IMR-90 (cell line): ENCODE results near the gene TGM2. TPM values are rescaled to one million over a fixed set of nuclear protein-coding genes. Genes with fewer than 3 reads are reported as not detected.

Experiments
- ATAC-seq: fragments of 200-7000 bp; cut with Tn5 transposase; 2 replicates; pipeline ENCODE4 v1.9.1; 2020; ENCODE audit warnings: low read depth, mild to moderate bottlenecking, moderate library complexity
- BruUV-seq: library from RNA; stranded (reverse); fragments of 400-500 nt; replicated peaks from 2 replicates; lab custom pipeline; 2021; lab: Mats Ljungman, UMichigan
- CTCF ChIA-PET: fragments of 300-600 bp; formaldehyde crosslinking; extraction: SDS; loops from one replicate; lab custom pipeline; 2021; ENCODE audit warnings: antibody characterized with exemption; lab: Yijun Ruan, JAX
- POLR2A ChIA-PET: fragments of 300-600 bp; sonication (Branson Sonifier 250); formaldehyde crosslinking; loops from one replicate; lab custom pipeline; 2022; ENCODE audit warnings: antibody characterized with exemption; ENCODE audit not compliant: unreplicated experiment; lab: Charles Lee
- DNase-seq: peaks from one replicate; pipeline ENCODE4 v3.0.0; 2013
- H2AFZ ChIP-seq: replicated peaks from 2 replicates; pipeline ENCODE3; 2013; ENCODE audit warnings: low read length, mild to moderate bottlenecking; ENCODE audit not compliant: poor library complexity
- H2AK5ac ChIP-seq: 2 replicates; pipeline ENCODE4 v1.6.1; 2013; ENCODE audit warnings: low read depth, low read length, inconsistent platforms
- H2AK9ac ChIP-seq: replicated peaks from 2 replicates; pipeline ENCODE3; 2013; ENCODE audit warnings: mild to moderate bottlenecking, low read depth, low read length, moderate library complexity; ENCODE audit not compliant: poor library complexity
- H2BK120ac ChIP-seq: 2 replicates; pipeline ENCODE4 v1.6.1; 2013; ENCODE audit warnings: low read depth, low read length, inconsistent platforms
- H2BK15ac ChIP-seq: 3 replicates; pipeline ENCODE4 v1.6.1; 2013; ENCODE audit warnings: low read depth, low read length, inconsistent platforms
- H2BK20ac ChIP-seq: 2 replicates; pipeline ENCODE4 v1.6.1; 2013; ENCODE audit warnings: low read depth, mild to moderate bottlenecking, inconsistent platforms, low read length, moderate library complexity
- H2BK5ac ChIP-seq: 2 replicates; pipeline ENCODE4 v1.6.1; 2013; ENCODE audit warnings: mild to moderate bottlenecking, low read depth, low read length, inconsistent platforms; ENCODE audit not compliant: poor library complexity, severe bottlenecking
- H3K14ac ChIP-seq: replicated peaks from 2 replicates; pipeline ENCODE4 v1.6.1; 2013; ENCODE audit warnings: low read depth, low read length, inconsistent platforms
- H3K18ac ChIP-seq: 2 replicates; pipeline ENCODE4 v1.6.1; 2013; ENCODE audit warnings: low read depth, low read length, control low read depth
- H3K23ac ChIP-seq: 2 replicates; pipeline ENCODE4 v1.6.1; 2013; ENCODE audit warnings: low read depth, low read length, inconsistent platforms
- H3K27ac ChIP-seq: 2 replicates; pipeline ENCODE4 v1.5.1; 2013; ENCODE audit warnings: mild to moderate bottlenecking, control low read depth, low read length; ENCODE audit not compliant: insufficient read depth
- H3K27me3 ChIP-seq: 2 replicates; pipeline ENCODE4 v1.6.1; 2013; ENCODE audit warnings: low read length; ENCODE audit not compliant: control insufficient read depth, insufficient read depth
- H3K36me3 ChIP-seq: 2 replicates; pipeline ENCODE4 v1.6.1; 2013; ENCODE audit warnings: low read length, mixed read lengths; ENCODE audit not compliant: control insufficient read depth, insufficient read depth
- H3K4ac ChIP-seq: 2 replicates; pipeline ENCODE4 v1.6.1; 2013; ENCODE audit warnings: low read depth, low read length, inconsistent platforms
- H3K4me1 ChIP-seq: 2 replicates; pipeline ENCODE4 v1.6.1; 2013; ENCODE audit warnings: low read length, mixed read lengths; ENCODE audit not compliant: control insufficient read depth, insufficient read depth
- H3K4me2 ChIP-seq: 2 replicates; pipeline ENCODE4 v1.6.1; 2013; ENCODE audit warnings: low read depth, mild to moderate bottlenecking, control low read depth, low read length, moderate library complexity
- H3K4me3 ChIP-seq: 2 replicates; pipeline ENCODE4 v1.5.1; 2013; ENCODE audit warnings: low read depth, mild to moderate bottlenecking, control low read depth, low read length, moderate library complexity; ENCODE audit not compliant: insufficient read depth
- H3K56ac ChIP-seq: 2 replicates; pipeline ENCODE4 v1.6.1; 2013; ENCODE audit warnings: low read length, inconsistent platforms; ENCODE audit not compliant: insufficient read depth; ENCODE audit errors: extremely low read depth
- H3K79me1 ChIP-seq, 2 experiments: 2 replicates each; pipeline ENCODE4 v1.6.1; 2013; ENCODE audit warnings: low read length in 2 of 2, inconsistent platforms in 1 of 2, low read depth in 1 of 2
- H3K9ac ChIP-seq: 2 replicates; pipeline ENCODE4 v1.6.1; 2013; ENCODE audit warnings: low read depth, low read length, control low read depth
- H3K9me1 ChIP-seq: 2 replicates; pipeline ENCODE4 v1.6.1; 2013; ENCODE audit warnings: low read length, inconsistent platforms; ENCODE audit not compliant: insufficient read depth
- H3K9me3 ChIP-seq: 2 replicates; pipeline ENCODE4 v1.6.1; 2013; ENCODE audit warnings: low read length; ENCODE audit not compliant: control insufficient read depth, insufficient read depth
- H4K20me1 ChIP-seq: 2 replicates; pipeline ENCODE4 v1.6.1; 2013; ENCODE audit warnings: low read length, inconsistent platforms; ENCODE audit not compliant: insufficient read depth
- H4K5ac ChIP-seq: 2 replicates; pipeline ENCODE4 v1.6.1; 2013; ENCODE audit warnings: mild to moderate bottlenecking, low read depth, low read length, control low read depth
- H4K8ac ChIP-seq, 2 experiments: 2 replicates each; pipeline ENCODE4 v1.6.1; 2013; ENCODE audit warnings: low read depth in 2 of 2, low read length in 2 of 2, control low read depth in 1 of 2, inconsistent platforms in 1 of 2
- H4K91ac ChIP-seq: 2 replicates; pipeline ENCODE4 v1.6.1; 2013; ENCODE audit warnings: low read depth, low read length, inconsistent platforms; ENCODE audit not compliant: insufficient read depth
- CEBPB ChIP-seq: IDR thresholded peaks from 2 replicates; pipeline ENCODE4 v1.6.1; 2012; ENCODE audit warnings: low read depth, low read length, improper control_type of control experiment
- CHD1 ChIP-seq: IDR thresholded peaks from 2 replicates; pipeline ENCODE4 v1.6.1; 2012; ENCODE audit warnings: low read depth, low read length, improper control_type of control experiment
- FOS ChIP-seq: fragments of 150-350 bp; IDR thresholded peaks from 2 replicates; pipeline ENCODE4 v1.6.1; 2016; ENCODE audit warnings: low read depth, low read length
- MAFK ChIP-seq: IDR thresholded peaks from 2 replicates; pipeline ENCODE4 v1.6.1; 2012; ENCODE audit warnings: low read depth, low read length, improper control_type of control experiment
- MAZ ChIP-seq: IDR thresholded peaks from 2 replicates; pipeline ENCODE4 v1.6.1; 2012; ENCODE audit warnings: low read depth, mild to moderate bottlenecking, low read length, improper control_type of control experiment, moderate library complexity, borderline replicate concordance
- MXI1 ChIP-seq: IDR thresholded peaks from 2 replicates; pipeline ENCODE4 v1.6.1; 2012; ENCODE audit warnings: low read depth, mild to moderate bottlenecking, low read length, moderate library complexity, borderline replicate concordance
- POLR2A ChIP-seq: IDR thresholded peaks from 2 replicates; pipeline ENCODE4 v1.6.1; 2012; ENCODE audit warnings: mild to moderate bottlenecking, low read depth, low read length
- RAD21 ChIP-seq: IDR thresholded peaks from 2 replicates; pipeline ENCODE4 v1.6.1; 2012; ENCODE audit warnings: low read length, improper control_type of control experiment
- SMC3 ChIP-seq: fragments of 150-350 bp; IDR thresholded peaks from 2 replicates; pipeline ENCODE4 v1.6.1; 2016; ENCODE audit warnings: low read depth, mild to moderate bottlenecking, antibody characterized with exemption, low read length, moderate library complexity
- WGBS, 2 experiments: methylation state at CpG; one replicate each; pipeline versions ENCODE4 v1.1.5 to v1.1.7; 2013; ENCODE audit warnings: missing lambda C conversion rate in 2 of 2; ENCODE audit not compliant: insufficient read length in 1 of 2; ENCODE audit errors: extremely low coverage in 2 of 2; 5-methylcytosine and 5-hydroxymethylcytosine counted together
- dilution Hi-C: fragments of 300-500 bp; cut with HindIII; formaldehyde crosslinking; loops from one replicate; pipeline ENCODE4 v1.14.3; 2018; ENCODE audit warnings: low sequenced_read_pairs; ENCODE audit not compliant: unreplicated experiment
- in situ Hi-C: fragments of 300-500 bp; cut with MboI; formaldehyde crosslinking; loops from 3 replicates; pipeline ENCODE4 v1.14.3; 2019; ENCODE audit warnings: low sequenced_read_pairs, inconsistent platforms, mixed read lengths
- intact Hi-C: fragments of 100-400 bp; cut with micrococcal nuclease; formaldehyde crosslinking; loops from 2 replicates; pipeline ENCODE4 v1.10.0; 2022
- polyA plus RNA-seq, 3 experiments: library from polyadenylated mRNA; depleted of rRNA; stranded (reverse); fragments of >200 nt; gene quantifications; 2 replicates each; pipeline ENCODE4 v1.2.3, GENCODE V29; 2012; ENCODE audit warnings: low replicate concordance in 1 of 3
- total RNA-seq: library from RNA; depleted of rRNA; stranded (reverse); fragments of >200 nt; gene quantifications from 2 replicates; pipeline ENCODE4 v1.2.3, GENCODE V29; 2012

The TGM2 gene
- total and polyA plus RNA-seq, 2 of the 4 experiments (the other 2 are of a cell fraction), result 239 to 268 TPM

GRCh38 chr20:38141204-38141888 is 23.7 kb downstream of the TGM2 start:
- CTCF ChIA-PET, result interaction anchor here (1.0 kb wide), 1 partner anchor 22 kb away, joined by 3 read pairs; no protein-coding TSS in a partner anchor
- DNase-seq (no peak), ATAC-seq (no peak)
- Histone ChIP-seq H3K4me2 (no peak overlapping the region), H4K5ac (no peak overlapping the region), H2BK120ac (no peak overlapping the region; the same call in 1 of the 2 replicates), H3K36me3 (peaks cover 58% of the 10 kb centered on the region), H2AK5ac (peak overlapping the region; percentile 22), H3K23ac (no peak overlapping the region), H3K4me1 (peaks cover 17% of the 10 kb centered on the region), H3K9ac (no peak overlapping the region), H2AK9ac (peak overlapping the region; percentile 17), H3K9me3 (no peaks in the 10 kb centered on the region), H2BK20ac (no peak overlapping the region), H4K91ac (no peak overlapping the region), H3K27me3 (no peaks in the 10 kb centered on the region), H2BK15ac (no peak overlapping the region), H3K14ac (no peak overlapping the region), H3K27ac (no peak overlapping the region), H3K18ac (no peak overlapping the region), H3K56ac (no peak overlapping the region), H3K4me3 (no peak overlapping the region), H4K20me1 (no peaks in the 10 kb centered on the region), H3K79me1 (peaks cover 4 to 28% of the 10 kb centered on the region in 2 experiments; a peak in 3 of 4 replicates), H2AFZ (peak overlapping the region; percentile 19), H3K4ac (no peak overlapping the region), H4K8ac (no peak overlapping the region; a peak in 1 of 4 replicates), H3K9me1 (peaks cover 28% of the 10 kb centered on the region), H2BK5ac (no peak overlapping the region)
- 81% methylated on average over 8 of the region's 23 CpGs; no CpG with 5 or more reads in 1 of the 2 experiments for WGBS, 2 experiments
- TF ChIP-seq POLR2A (no peak), CHD1 (no peak), MAZ (no peak), CEBPB (no peak), RAD21 (no peak), MXI1 (no peak), SMC3 (no peak), MAFK (no peak), FOS (no peak)
- dilution Hi-C loops, result no loop called here
- intact Hi-C loops, result no loop called here
- POLR2A ChIA-PET, result no interaction called here
- BruUV-seq, result no TSS peak
- in situ Hi-C loops, result no loop called here
